HG03575 (cell line): ENCODE results near the gene MDFI.

Source experiments
- ATAC-seq: cut with Tn5 transposase; IDR thresholded peaks from one replicate; pipeline ENCODE4 v1.9.1; 2021; ENCODE audit not compliant: unreplicated experiment, insufficient number of reproducible peaks, low FRiP score; ENCODE audit errors: extremely low read depth

The MDFI gene

GRCh38 chr6:41626022-41626421, 12.2 kb upstream of the MDFI start:
- no peak for ATAC-seq

- ATAC-seq = no peak
Observed at GRCh38 chr6:41626917-41627316, 11.4 kb upstream of the MDFI start.

GRCh38 chr6:41629128-41629527, 9.1 kb upstream of the MDFI start:
- no peak for ATAC-seq

GRCh38 chr6:41630069-41630468, 8.2 kb upstream of the MDFI start:
- no peak for ATAC-seq

- no peak for ATAC-seq
Observed at GRCh38 chr6:41630946-41631345, 7.3 kb upstream of the MDFI start.

DNA sequence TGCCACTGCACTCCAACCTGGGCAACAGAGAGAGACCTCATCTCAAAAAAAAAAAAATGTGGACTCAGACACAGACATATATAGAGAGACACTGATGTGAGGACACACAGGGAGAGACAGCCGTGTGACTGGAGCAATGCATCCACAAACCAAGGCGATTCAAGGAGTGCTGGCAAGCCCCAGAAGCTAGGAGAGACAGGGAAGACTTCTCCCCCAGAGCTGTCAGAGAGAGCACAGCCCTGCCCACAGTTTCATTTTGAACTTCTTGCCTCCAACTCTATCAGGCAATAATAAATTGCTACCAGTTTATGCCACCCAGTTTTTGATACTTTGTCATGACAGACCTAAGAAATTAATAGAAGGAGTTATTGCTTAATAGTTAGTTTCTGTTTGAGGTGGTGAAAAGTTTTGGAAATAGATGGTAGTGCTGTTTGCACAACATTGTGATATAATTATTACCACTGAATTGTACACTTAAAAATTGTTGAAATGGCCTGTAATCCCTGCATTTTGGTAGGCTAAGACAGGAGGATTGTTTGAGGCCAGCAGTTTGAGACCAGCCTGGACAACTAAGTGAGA, 5.1 kb upstream of the MDFI start:
- ATAC-seq = no peak

GRCh38 chr6:41634657-41635056, 3.6 kb upstream of the MDFI start:
- no peak for ATAC-seq

DNA sequence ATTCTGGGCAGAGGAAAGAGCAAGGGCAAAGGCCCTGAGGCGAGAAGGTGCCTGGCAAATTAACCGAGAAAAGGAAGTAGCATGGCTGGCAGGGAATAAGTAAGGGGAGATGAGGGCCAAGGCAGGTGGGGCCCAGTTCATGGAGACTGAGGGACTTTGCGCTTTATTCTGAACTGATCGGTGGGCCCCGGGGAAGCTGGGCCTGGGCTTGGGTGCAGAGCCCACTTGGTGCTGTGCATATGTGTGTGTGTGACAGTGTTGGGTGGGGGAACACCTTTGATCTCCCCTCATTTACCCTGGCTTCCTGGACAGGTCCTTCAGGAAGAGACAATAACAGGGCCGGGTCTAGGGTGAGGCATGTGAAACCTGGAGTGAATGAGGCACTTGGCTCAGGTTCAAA, 2.9 kb upstream of the MDFI start:
- no peak for ATAC-seq

- no peak for ATAC-seq
Observed at GRCh38 chr6:41636833-41637193, 1.5 kb upstream of the MDFI start.

DNA sequence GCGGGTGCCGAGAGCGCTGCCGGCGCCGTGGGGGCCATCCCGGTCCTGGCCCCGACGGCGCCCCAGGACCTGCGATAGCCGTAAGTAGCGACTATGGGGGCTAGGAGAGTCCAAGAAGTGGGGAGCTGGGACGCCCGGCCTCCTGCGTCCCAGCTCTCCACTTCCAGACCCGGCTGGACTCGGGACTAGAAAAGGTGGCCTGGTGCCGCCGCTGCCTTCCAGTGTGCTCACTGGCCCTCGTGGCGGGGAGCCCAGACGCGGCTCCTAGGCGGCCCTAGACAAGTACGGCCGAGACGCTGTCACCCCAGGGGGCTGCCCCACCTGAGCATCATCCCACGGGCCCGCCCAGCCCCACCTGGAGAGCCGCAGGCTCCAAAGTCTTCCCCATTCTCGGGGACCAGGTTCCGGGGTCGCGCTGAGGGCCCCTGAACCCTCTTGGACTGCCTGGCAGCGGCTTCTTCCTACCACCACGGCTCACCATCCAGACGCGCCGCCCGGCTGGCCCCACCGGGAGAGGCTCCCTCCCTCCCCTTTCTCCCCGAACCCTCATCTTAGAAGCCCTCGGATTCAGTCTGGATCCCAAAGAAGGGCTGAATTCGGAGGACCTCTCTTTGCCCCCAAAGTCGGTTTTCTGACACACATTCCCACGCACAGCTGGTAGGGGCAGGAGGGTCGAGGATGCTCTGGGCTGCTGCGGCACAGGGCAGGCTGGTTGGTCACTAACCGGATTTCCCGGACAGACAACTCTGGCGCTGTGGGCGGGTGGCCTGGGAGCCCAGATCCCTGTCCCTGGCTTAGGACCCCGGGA, 870 bp upstream of the MDFI start:
- ATAC-seq = no peak

DNA sequence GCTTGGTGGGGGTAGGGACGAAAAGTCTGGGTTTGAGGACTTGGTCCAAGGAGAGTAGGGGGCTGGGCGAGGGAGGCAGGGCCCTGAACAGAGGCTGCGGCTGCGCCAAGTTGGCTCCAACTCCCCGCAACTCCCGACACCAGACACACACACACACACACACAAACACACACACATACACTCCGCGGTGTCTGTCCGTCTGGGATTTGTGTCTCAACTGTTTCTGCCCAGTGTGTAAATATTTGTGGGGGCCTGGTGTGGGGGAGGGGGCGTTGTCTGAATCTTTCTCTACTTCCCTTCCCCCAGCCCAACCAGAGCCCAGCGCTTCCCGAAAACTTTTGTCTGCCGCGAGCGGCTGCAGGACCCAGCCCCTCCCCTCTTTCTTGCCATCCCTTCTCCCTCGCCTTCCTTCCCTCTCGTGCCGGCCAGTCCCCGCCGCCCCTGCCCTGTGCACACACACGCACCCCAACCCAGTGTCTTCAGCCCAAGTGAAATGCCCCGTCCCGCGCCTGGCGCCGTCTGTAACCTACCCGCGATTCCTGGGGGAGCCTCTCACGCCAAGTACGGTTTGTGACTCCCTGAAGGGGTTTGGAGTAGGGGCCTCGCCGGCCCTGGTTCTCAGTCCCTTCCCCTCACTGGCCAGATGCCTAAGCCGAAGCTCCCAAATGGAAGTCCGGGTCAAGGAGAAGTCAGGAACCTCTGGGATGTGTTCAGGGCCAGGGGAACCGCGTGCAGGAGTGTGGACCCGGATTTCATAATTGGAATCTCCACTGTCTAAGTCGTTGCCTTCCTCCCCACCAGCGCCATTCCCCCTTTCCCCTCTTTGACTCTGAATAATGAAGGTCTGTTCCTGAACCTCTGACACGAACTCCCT, 904 bp downstream of the MDFI start:
- no peak for ATAC-seq

DNA sequence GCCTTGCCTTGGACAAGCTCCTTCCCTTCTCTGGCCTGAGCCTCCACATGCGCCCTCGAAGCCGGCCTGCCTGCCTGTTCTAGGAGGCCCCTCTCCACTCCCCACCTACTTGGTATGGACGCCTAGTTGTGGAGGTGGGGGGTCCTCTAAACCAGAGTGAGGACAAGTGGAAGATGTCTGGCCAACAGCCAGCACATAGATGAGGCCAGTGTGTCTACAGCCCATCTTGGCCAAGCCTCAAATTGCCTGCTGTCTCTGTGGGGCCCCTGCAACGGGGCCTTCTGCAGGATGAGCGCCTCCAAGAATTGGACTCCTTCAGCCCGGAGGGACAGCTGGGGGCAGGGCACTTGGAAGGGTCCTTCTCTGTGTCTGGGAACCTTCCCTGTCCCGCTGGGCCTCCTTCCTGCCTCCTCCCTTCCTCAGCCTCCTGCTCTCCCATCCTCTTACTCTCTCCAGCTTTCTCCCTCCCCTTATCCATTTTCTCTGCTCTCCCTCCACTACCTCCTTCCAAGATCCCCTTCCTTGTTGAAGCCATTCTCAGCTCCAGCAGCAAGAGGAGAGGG, 1.6 kb downstream of the MDFI start:
- no peak for ATAC-seq

DNA sequence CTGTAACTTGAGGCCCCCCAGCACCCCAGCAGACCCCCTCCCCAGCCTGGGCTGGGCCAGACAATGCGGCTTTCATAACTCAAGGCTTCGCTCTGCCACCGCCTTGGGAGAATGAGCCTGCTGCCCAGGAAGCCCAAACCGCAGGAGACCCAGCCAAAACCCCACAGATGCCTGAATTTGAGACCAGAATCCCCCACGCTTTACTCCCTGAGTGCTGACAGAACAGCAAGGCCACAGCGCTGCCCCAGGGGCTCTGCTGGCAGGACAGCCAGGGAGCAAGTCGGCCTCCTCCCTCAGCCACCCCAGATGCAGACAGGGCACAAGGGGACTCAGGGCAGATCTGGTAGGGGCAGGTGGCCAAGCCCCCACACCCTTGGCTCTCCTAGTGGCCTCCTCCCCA, 2.2 kb downstream of the MDFI start:
- ATAC-seq = no peak

- ATAC-seq = no peak
Observed at GRCh38 chr6:41641352-41641925, 3.2 kb downstream of the MDFI start.

GRCh38 chr6:41642090-41642959, 4.1 kb downstream of the MDFI start:
- no peak for ATAC-seq

- ATAC-seq = no peak
Observed at GRCh38 chr6:41642960-41643898, 5.0 kb downstream of the MDFI start.

DNA sequence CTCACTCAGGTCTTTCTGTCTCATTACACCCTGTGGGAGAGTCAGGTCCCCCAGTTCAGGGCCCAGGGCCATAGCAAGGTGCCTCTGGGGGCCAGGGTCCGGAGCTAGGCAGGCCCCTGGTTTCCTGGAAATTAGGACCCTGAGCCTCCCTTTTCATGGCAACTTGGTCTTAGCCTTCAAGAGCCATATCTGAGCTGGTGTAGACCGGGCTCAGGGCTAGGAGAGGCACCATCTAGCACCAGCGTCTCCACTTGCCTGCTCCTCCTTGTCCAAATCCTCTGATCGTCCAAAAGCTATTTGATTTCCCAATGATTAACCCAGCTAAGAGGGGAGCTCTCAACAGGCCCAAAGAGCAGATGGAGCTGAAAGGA, 5.6 kb downstream of the MDFI start:
- no peak for ATAC-seq
